Measurements from ENCODE around the gene KSR1. TPM values are rescaled to one million over a fixed set of nuclear protein-coding genes. Genes with fewer than 3 reads are reported as not detected.

Gene KSR1
- total RNA-seq, 1 experiment from 2014 or later = 21.7 TPM

- ATAC-seq = no peak
- in situ Hi-C loops (cut with HindIII; ENCODE audit: low pct_unique_long_range_greater_than_20kb, low sequenced_read_pairs) (no loop called here), intact Hi-C loops (cut with micrococcal nuclease; ENCODE audit: unreplicated experiment) (no loop called here)
- Histone ChIP-seq H3K27ac (ENCODE audit: low read length) (no peak overlapping the region), H3K4me1 (ENCODE audit: control insufficient read depth, insufficient read depth, low read length) (no peaks in the 10 kb centered on the region), H3K9me3 (ENCODE audit: control insufficient read depth, insufficient read depth, low read depth, low read length) (no peaks in the 10 kb centered on the region), H3K27me3 (ENCODE audit: control insufficient read depth, insufficient read depth, low read length) (no peaks in the 10 kb centered on the region), H3K36me3 (ENCODE audit: control insufficient read depth, insufficient read depth, low read length) (no peaks in the 10 kb centered on the region), H3K4me3 (ENCODE audit: low read depth in 2 of 2, low read length in 2 of 2) (no peak overlapping the region)
- no TSS peak for BruUV-seq (replicated peaks)
- CTCF ChIA-PET = no interaction called here
- no peak for DNase-seq (ENCODE audit: low read depth, low spot score)
- no peak for TF ChIP-seq SIN3A (IDR thresholded peaks at IDR 0.05; ENCODE audit: borderline replicate concordance, insufficient read depth, low read depth, low read length)
- no peak for TF ChIP-seq CTCF (IDR thresholded peaks at IDR 0.05)
- TF ChIP-seq REST (IDR thresholded peaks at IDR 0.05; ENCODE audit: insufficient read depth in 1 of 2, low read depth in 2 of 2, low read length in 1 of 2) = no peak
- TF ChIP-seq TCF7L2 (IDR thresholded peaks at IDR 0.05; ENCODE audit: low read depth, low read length) = no peak
- no peak for TF ChIP-seq POLR2AphosphoS5 (IDR thresholded peaks at IDR 0.05; ENCODE audit: low read depth, low read length)
- POLR2A ChIA-PET = no interaction called here
These were observed 162.2 kb downstream of the KSR1 start for GRCh38 chr17:27618417-27618816.

- ATAC-seq (no peak), DNase-seq (ENCODE audit: low read depth, low spot score) (no peak)
- intact Hi-C loops (cut with micrococcal nuclease; ENCODE audit: unreplicated experiment) = no loop called here
- H3K27ac ChIP-seq (ENCODE audit: low read length) = no peak overlapping the region
- H3K9me3 ChIP-seq (ENCODE audit: control insufficient read depth, insufficient read depth, low read depth, low read length) = no peaks in the 10 kb centered on the region
- H3K36me3 ChIP-seq (ENCODE audit: control insufficient read depth, insufficient read depth, low read length) = no peaks in the 10 kb centered on the region
- H3K4me1 ChIP-seq (ENCODE audit: control insufficient read depth, insufficient read depth, low read length) = no peaks in the 10 kb centered on the region
- no peak overlapping the region for H3K4me3 ChIP-seq (ENCODE audit: low read depth in 2 of 2, low read length in 2 of 2)
- TF ChIP-seq POLR2AphosphoS5 (IDR thresholded peaks at IDR 0.05; ENCODE audit: low read depth, low read length) (no peak), SIN3A (IDR thresholded peaks at IDR 0.05; ENCODE audit: borderline replicate concordance, insufficient read depth, low read depth, low read length) (no peak), CTCF (IDR thresholded peaks at IDR 0.05) (no peak), TCF7L2 (IDR thresholded peaks at IDR 0.05; ENCODE audit: low read depth, low read length) (no peak), REST (IDR thresholded peaks at IDR 0.05; ENCODE audit: insufficient read depth in 1 of 2, low read depth in 2 of 2, low read length in 1 of 2) (no peak)
- no TSS peak for BruUV-seq (replicated peaks)
- no peaks in the 10 kb centered on the region for H3K27me3 ChIP-seq (ENCODE audit: control insufficient read depth, insufficient read depth, low read length)
- POLR2A ChIA-PET = no interaction called here
- in situ Hi-C loops (cut with HindIII; ENCODE audit: low pct_unique_long_range_greater_than_20kb, low sequenced_read_pairs) = no loop called here
- CTCF ChIA-PET = no interaction called here
These were observed 164.5 kb downstream of the KSR1 start for GRCh38 chr17:27620721-27621120.

Data from Panc1 (cell line).